ENCODE measurements around the gene TMEM120A.

DNA sequence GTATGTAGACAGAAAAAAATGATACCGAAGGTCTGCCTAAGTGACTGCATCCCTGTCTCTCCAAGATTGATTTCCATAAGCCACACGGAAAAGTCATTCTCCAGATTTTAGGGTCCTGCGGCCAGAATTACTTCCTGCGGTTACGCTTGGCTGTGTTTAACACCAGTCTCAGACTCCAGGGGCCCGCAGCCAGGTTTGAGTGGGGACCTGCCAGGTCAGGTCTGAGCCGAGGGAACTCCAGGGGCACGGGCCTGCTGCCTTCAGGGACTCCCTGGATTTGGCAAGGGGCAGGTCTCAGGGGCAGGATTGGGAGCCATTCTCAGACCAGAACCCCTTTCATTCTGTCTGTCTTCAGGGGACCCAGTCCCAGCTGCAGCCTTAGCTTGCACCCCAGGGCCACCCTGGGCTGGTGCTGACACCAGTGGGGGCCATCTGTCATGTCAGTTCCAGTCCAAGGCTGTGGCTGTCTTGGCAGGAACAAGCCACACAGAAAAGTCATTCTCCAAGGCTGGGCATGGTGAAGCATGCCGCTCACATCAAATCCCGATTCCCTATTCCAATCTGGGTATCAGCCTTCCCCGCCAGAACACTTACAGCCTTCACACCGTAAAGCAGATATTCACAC lies 39.0 kb downstream of the TMEM120A start:
- TF ChIP-seq, protein P1, sequence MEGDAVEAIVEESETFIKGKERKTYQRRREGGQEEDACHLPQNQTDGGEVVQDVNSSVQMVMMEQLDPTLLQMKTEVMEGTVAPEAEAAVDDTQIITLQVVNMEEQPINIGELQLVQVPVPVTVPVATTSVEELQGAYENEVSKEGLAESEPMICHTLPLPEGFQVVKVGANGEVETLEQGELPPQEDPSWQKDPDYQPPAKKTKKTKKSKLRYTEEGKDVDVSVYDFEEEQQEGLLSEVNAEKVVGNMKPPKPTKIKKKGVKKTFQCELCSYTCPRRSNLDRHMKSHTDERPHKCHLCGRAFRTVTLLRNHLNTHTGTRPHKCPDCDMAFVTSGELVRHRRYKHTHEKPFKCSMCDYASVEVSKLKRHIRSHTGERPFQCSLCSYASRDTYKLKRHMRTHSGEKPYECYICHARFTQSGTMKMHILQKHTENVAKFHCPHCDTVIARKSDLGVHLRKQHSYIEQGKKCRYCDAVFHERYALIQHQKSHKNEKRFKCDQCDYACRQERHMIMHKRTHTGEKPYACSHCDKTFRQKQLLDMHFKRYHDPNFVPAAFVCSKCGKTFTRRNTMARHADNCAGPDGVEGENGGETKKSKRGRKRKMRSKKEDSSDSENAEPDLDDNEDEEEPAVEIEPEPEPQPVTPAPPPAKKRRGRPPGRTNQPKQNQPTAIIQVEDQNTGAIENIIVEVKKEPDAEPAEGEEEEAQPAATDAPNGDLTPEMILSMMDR (IDR thresholded peaks at IDR 0.05), result no peak
- TF ChIP-seq POLR2A (IDR thresholded peaks at IDR 0.05) (no peak), POLR2AphosphoS5 (IDR thresholded peaks at IDR 0.05) (no peak)
